GM21360 (cell line): ENCODE data around the gene WNT6.
"Not testable (repeated sequence)": the region's sequence is repeated elsewhere in the genome, so short reads cannot be mapped to it uniquely, and the experiment has no call there.

Experiments used
- ATAC-seq: cut with Tn5 transposase; IDR thresholded peaks from one replicate; pipeline ENCODE4 v1.9.1; 2021; ENCODE audit warnings: mild to moderate bottlenecking, moderate library complexity; ENCODE audit not compliant: unreplicated experiment

Gene WNT6

DNA sequence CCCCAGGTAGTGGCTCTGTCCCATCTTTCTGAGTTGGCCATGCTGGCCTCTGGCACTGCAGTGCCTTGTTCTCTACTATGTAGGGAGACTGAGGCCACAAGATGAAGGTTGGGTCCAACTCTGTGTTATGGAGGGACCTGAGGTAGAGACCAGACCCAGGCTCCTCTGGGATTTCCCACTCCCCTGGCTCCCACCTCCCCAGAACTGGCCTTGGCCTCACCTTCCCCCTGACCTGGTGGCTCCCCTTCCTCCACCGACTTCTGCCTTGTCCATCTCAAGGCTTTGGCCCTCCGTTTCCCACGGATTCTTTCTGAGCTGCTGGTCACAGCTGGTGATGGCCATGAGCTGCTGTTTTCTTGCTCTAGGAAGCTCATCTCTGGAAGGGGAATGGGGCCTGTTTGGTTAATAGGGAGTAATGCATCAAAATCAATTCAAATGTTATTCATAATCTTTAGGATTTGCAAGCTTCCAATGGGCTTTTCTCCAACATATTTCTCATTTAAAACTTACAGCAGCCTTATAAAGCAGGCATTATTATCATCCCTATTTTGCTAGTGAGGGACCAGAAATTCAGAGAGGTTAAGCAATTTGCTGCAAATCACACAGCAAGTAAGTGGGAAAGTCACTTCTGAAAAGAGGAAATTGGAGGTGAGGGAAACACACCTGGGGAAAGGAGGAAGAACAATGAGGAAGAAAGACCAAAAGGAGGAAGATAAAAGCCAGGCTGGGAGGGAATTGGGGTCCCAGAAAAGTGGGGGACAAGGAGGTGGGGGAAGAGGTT lies 28.9 kb upstream of the WNT6 start:
- no peak for ATAC-seq

DNA sequence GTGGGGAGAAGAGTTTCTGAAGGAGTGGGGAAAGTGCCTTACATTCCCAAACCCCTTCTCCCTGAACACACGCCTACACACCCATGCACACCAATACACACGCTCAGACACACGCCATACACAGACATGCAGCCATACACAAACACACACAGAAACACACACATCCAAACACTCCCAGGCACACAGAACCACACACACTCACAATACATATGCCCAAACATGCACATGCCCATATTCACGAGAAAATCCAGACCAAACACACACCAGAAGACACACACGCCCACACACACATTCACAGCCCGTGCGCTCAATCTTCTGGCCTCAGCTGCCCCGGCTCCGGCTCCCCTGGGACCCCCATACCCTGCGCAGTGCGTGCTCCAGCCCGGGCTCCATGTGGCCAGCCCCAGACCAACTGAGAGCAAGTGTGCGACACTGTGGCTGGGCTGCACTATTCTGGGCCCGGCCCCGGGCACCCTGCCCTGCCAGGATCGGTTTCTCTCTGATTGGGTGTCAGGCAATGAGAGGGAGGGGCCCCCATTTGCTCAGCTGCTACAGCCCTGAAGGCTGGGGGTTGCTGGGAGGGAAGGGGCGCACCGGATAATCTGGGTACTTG lies 28.1 kb upstream of the WNT6 start, which contains the start of gene PRKAG3:
Gene PRKAG3 (minus strand): TSS at position 426 of the 613 bp plus-strand sequence.
- no peak for ATAC-seq

DNA sequence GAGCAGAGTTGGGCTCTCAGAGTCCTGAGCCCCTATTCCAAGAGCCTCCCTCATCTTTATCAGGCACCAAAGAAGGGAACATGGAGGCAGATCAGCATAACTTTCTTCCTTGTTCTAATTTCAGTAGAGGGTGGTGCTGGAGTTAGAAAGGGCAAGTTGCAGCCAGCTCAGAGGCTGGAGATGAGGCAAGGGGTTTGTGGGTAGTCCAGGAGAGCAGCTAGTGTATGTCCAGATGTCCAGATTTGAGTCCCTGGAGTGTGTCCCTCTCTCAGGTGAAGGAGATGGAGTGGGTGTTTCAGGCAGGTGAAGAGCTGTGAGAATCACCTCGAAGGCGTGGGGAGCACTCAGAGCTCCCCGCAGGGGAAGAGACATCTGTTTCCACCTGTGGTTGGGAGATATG lies 27.5 kb upstream of the WNT6 start:
- no peak for ATAC-seq

DNA sequence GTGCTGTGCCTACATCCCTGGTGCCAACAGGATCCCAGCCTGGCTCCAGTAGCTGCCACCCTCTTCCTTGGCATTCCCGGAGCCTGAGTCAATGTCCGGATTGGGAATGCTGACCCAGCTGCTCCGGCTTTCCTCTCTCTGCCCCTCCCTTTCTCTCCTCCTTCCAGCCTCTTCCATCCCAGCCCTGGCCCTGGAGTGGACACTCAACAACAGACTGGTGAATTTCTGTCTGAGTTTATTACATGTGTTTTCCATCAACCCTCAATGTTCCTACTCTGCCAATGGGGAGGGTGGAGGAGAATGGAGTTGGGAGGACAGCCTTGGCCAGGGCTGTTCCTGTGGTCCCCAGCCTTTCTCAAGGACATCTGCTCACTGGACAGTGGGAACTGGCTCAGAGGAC lies 27.1 kb upstream of the WNT6 start:
- ATAC-seq, result no peak

DNA sequence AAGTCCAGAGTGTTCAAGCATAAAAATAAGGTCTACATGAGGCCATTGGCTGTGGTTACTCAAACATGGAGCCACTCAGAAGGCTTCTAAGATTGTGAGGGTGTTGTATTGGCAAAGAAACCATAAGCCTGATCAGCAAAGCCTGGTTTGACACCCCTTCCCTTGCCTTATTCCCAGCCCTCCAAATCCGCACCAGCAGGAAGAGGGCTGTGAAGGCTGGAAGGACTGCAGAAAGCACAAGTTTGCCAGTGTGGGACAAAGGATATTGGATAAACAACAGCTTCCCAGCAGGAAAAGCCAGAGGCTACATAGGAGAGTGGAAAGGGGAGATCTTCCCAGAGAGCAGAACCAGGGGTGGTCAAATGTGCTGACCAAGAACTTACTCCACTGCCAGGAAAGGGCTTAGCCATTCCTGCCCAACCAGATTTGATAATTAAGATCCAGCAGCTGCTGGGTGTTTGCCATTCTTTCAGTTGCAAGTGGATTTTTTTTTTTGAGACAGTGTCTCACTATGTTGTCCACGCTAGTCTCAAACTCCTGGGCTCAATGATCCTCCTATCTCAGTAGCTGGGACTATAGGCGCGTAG lies 26.5 kb upstream of the WNT6 start:
- no peak for ATAC-seq

DNA sequence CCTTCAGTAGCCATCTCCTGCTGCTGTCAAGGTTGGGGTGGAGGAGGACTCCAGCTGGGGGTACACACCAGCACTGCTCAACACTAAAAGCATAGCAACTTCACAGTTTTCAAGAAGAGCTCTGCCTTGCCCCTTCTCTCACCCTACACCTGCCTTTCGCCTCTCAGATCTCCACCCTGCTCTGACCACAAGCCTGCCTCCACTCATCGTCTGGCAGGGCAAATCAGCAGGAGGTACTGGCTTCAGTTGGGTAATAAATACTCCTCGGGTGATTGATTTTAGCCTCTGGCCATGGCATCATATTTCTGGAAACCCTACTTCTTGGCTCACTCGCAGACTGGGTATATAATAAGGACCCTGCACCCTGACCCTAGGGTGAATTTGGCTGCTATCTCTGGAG lies 24.9 kb upstream of the WNT6 start:
- no peak for ATAC-seq

DNA sequence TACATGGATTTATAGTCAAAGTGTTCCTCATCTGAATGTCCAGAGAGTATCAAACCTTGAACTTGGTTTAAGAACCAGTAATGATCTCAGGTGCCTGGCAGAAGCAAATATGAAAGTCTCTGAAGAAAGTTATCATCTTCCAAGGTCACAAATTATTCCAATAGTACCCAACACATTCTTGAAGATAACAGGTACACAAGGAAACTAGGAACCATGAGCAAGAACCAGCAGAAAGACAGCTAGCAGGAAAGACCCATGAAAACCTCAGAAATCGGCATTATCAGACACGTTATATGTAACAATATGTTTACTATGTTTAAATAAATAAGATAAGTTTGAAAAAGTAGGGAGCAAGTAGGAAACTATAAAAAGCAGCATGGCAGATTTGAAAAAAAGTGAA lies 22.1 kb upstream of the WNT6 start:
- ATAC-seq, result no peak

DNA sequence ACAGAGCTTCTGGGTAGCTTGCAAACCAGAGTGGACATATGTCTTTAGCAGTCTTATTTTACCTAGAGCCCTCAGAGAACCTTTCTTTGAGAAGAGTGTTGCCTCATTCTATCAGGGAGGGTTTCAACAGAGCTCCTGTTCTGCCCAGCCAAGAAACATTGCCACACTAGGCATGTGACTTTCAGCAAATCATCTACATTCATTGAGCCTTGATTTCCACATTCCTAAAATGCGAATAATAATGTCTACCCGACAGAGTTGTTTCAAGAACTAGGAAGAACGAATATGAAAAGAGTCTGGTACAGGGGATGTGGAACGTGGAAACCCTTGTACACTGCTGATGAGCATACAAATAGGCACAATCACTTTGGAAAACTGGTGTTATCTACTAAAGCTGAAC lies 20.2 kb upstream of the WNT6 start:
- no peak for ATAC-seq

DNA sequence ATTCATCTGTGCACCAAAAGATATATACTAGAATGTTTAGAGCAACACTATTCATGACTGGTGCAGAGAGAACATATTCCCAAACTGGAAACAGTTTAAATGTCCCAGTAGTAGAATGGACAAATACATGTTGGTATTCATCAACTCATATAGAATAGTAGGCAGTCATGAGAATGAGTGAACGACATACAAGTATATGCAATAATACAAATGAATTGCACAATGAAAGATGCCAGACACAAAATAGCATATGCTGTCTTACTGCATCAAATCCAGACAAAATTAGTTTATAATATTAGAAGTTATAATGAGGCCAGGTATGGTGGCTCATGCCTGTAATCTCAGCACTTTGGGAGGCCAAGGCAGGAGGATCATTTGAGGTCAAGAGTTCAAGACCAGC lies 19.7 kb upstream of the WNT6 start:
- ATAC-seq, result no peak

DNA sequence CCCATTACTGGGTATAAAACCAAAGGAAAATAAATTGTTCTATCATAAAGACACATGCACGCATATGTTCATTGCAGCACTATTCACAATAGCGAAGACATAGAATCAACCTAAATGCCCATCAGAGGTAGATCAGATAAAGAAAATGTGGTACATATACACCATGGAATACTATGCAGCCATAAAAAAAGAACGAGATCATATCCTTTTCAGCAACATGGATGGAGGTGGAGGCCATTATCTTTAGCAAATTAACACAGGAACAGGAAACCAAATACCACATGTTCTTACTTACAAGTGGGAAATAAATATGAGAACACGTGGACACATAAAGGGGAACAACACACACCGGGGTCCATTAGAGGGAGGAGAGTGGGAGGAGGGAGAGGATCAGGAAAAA lies 15.3 kb upstream of the WNT6 start:
- not testable (repeated sequence) for ATAC-seq

DNA sequence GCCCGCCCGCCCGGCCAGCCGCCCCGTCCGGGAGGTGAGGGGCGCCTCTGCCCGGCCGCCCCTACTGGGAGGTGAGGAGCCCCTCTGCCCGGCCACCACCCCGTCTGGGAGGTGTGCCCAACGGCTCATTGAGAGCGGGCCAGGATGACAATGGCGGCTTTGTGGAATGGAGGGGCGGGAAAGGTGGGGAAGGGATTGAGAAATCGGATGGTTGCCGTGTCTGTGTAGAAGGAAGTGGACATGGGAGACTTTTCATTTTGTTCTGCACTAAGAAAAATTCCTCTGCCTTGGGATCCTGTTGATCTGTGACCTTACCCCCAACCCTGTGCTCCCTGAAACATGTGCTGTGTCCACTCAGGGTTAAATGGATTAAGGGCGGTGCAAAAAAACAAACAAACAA lies 12.6 kb upstream of the WNT6 start:
- not testable (repeated sequence) for ATAC-seq

DNA sequence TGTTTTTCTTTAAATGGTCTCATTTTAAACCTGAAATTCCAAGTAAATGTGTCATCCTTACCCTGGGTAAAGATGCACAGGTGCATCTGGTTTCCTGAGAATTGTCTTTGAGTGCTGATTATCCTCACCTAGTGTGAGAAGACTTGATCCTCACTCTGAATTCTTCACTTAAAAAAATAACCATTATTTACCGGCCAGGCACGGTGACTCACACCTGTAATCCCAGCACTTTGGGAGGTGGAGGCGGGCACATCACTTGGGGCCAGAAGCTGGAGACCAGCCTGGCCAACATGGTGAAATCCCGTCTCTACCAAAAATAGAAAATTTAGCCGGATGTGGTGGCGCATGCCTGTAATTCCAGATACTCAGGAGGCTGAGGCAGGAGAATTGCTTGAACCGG lies 9.9 kb upstream of the WNT6 start:
- no peak for ATAC-seq

DNA sequence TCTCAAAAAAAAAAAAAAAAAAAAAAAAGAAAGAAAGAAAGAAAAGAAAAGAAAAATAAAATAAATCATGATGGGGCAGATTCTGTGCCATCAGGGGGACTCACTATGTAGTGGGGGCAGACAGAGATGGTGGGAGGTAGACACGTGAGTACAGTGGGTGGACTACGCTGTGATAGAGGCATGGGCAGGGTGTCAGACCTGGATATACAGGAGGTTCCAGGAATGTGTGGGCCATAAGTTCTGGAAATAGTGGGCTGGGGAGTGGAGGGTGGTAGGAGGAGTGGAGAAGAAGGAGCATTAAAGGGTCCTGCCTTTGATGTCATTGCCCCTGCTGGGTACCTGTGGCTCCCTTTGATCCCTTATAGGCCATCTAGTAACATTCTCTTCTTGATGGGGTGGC lies 8.8 kb upstream of the WNT6 start:
- no peak for ATAC-seq

DNA sequence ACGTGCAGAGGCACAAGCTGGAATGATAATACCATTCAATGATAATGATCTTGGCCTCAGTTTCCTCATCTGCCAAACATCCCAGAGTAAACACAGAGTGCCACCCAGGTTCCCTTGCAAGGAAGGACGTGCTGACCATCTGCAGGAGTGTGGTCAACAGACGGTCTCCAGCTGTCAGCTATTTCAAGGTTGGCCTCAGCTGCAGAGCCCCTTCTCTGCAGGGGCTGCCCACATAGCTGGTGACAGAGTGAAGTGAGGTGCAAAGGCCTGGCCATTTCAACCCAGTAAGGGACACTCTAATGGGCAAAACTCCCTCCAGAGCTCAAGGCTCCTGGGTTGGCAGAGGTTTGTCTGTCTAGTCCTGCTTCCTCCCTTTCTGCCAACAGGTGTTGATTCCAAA lies 8.3 kb upstream of the WNT6 start:
- no peak for ATAC-seq

DNA sequence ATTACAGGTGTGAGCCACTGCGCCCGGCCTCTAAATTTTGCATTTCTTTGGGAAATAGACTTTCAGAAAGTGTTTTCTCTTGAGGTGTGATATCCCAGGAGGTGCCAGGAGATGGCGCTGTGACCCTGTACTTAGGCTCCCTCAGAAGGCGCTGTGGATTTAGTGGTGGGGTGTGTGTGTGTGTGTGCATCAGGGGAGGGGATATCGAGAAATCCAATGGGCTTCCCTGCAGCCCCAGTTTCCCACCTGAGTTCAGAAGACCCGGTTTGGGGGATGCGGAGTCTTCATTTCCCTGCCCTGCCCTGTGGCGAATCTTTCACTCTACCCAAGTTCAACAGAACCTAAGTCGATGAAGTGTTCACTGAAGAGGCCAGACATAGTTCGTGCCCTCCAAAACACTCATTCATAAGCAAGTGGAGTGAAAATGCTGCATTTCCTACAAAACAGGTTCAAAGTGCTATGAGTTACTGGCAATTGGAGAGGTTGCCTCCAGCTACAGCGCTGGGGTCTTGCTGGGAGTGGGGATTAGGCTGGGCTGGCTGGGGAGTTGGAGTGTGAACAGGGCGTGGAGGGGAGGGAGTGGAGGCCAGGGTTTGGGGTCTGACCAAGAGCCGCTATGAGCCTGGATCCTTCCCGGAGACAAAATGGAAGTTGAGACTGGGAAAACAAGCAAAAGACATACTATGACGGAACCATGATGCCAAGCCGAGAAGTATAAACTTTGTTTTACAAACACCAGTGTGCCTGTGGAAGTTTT lies 6.5 kb upstream of the WNT6 start:
- ATAC-seq, result no peak

DNA sequence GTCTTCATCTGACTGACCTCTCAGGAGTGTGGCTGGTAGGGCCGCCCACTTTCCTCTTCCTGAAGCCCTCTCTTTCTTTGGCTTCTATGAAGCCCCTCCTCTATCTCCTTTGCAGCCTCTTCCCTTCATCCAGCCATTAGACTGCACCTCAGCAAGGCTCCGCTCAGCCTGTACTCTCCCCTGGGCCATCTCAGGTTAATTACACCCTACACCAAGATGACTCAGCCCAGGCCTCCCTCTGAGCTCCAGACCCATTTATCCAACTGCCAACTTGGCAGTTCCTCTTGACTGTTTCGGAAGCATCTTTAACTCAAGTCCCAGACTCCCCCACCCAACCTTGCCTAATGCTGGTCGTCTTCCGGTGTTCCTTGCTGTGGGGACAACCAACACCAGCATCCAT lies 5.8 kb upstream of the WNT6 start:
- no peak for ATAC-seq

DNA sequence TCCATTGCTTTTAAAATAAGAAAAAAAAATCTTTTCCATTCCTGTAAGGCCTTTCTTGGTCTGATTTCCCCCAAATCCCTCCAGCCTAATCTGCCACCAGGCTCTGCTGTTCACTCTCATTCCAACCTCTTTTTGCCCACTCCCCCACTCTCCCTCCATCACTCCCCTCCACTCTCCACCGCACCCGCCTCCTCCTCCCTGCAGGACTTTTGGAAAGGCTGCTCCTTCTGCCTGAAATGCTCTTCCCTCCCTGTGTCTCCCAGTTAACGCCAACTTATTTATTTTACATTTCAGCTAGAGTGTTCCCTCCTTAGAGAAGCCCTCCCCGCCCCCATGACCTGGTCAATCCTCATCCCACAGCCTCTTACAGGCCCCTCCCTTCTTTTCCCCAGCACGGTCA lies 4.7 kb upstream of the WNT6 start:
- ATAC-seq, result no peak

DNA sequence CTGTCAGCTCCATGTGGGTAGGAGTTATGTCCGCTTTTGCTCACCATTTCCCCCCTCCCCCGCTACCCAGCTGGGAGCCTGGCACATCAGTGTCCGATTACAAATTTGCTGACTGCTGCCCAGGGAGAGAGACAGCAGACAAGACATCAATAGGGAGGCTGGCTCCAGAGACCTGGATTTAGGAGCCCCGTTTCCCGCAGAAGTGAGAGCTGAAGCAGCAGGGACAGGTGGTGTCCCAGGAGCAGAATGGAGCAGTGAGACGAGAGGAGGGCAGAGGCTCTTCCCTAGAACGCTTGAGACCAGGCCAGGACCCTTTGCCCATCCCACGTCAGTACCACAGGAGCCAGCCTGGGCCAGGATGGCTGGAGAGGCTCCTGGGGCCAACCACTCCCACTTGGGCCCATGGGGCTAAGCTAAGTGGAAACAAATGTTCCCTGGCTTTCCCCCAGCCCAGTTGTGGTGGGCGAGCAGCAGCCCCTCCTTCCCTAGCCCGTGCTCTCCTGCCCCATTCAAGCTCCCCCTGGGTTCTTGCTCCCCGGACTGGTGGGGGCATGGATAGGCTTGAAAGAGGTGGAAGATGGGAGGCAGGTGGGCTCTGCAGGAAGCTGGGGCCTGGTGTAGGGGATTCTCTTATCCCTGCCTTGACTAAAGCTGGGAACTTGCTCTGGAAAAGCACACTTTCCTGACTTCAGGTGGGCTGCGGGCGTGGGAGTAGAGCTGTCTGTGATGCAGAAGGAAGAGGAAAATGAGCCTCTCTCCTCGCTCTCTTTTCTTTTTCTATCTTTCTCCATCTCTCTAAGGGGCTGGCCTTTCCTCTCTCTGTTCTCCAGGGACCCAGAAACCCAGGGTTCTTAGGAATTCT lies 4.1 kb upstream of the WNT6 start:
- no peak for ATAC-seq

DNA sequence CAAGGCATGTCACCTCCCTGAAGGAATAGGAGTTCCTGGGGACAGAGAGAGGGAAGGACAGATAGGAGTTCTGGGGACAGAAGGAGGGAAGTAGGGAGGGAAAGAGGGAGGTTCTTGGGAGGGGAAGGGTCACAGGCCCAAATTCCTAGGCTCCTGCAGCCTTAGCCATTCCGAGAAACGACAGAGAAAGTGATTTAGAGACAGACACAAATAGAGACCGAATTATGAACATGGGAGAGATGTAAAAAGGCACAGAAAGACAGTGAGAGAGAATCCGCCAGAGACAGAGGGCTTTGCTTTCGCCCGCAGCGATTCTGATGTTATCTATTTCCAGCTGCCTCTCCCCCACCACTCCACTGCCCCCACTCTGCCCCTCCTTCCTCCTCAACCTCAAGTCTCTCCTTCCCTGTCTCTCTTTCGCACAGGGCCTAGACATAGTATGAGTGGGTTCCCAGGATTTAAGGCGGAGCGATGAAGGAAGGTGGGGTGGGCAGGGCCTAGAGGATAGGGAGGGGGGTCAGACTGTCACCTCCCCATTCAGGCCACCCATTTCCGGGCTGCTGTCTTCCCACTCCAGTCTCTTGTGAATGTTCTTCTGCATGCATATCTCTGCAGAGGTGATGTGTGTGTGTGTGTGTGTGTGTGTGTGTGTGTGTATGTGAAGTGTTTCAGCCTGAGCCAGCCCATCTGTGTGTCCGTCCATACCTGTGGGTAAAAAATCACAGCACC lies 3.3 kb upstream of the WNT6 start:
- ATAC-seq, result no peak

DNA sequence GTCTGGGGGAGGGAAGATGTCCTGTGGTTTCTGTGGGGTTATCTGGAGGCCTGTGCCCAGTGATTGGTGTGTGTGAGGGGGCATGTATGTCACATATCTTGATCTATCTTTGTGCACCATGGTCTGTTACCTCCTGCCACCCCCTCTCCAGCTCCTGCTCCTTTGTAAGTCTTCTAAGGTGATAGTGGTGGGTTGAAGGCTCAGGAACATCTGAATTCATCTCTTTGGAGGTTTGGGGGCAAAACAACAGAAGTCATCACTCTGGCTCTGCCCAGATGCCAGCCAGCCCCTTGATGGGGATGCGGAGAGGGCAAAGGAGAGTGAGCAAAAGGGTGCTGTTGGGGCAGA lies 2.7 kb upstream of the WNT6 start:
- ATAC-seq, result no peak
